DMS114 treated with DMSO at 0.1 percent for 48 hours (cell line): Measurements from ENCODE around the gene LBX1.

Source experiments
- DNase-seq: peaks from one replicate; lab custom pipeline; 2025; ENCODE audit not compliant: unreplicated experiment; lab: John Stamatoyannopoulos, UW

The LBX1 gene

GRCh38 chr10:101244321-101245050, 15.2 kb upstream of the LBX1 start:
- no peak for DNase-seq

GRCh38 chr10:101241840-101242707, 12.8 kb upstream of the LBX1 start:
- no peak for DNase-seq

- no peak for DNase-seq
These were observed 9.5 kb upstream of the LBX1 start for GRCh38 chr10:101238732-101239105.

- DNase-seq, result no peak
These were observed 8.9 kb upstream of the LBX1 start for GRCh38 chr10:101237982-101238731.

GRCh38 chr10:101237081-101237981, 8.1 kb upstream of the LBX1 start:
- DNase-seq, result no peak

- DNase-seq, result no peak
These were observed 7.3 kb upstream of the LBX1 start for GRCh38 chr10:101236376-101237080.

GRCh38 chr10:101235766-101236165, 6.5 kb upstream of the LBX1 start:
- no peak for DNase-seq

- no peak for DNase-seq
These were observed 5.1 kb upstream of the LBX1 start for GRCh38 chr10:101234333-101234732.

- no peak for DNase-seq
These were observed 4.6 kb upstream of the LBX1 start for GRCh38 chr10:101233863-101234262.

GRCh38 chr10:101233443-101233842, 4.2 kb upstream of the LBX1 start:
- no peak for DNase-seq

- no peak for DNase-seq
These were observed 2.8 kb upstream of the LBX1 start for GRCh38 chr10:101231912-101232689.

GRCh38 chr10:101231092-101231491, 1.8 kb upstream of the LBX1 start:
- DNase-seq, result no peak

GRCh38 chr10:101230183-101230917, 1.1 kb upstream of the LBX1 start:
- DNase-seq, result no peak

- peak; percentile 20 for DNase-seq
These were observed 347 bp downstream of the LBX1 start for GRCh38 chr10:101228966-101229265.

GRCh38 chr10:101228153-101228965, 904 bp downstream of the LBX1 start:
- DNase-seq, result no peak

GRCh38 chr10:101227429-101228152, 1.7 kb downstream of the LBX1 start:
- DNase-seq, result no peak
